ENCODE results near the gene CREBBP.
"Not testable (repeated sequence)": the region's sequence is repeated elsewhere in the genome, so short reads cannot be mapped to it uniquely, and the experiment has no call there.

DNA sequence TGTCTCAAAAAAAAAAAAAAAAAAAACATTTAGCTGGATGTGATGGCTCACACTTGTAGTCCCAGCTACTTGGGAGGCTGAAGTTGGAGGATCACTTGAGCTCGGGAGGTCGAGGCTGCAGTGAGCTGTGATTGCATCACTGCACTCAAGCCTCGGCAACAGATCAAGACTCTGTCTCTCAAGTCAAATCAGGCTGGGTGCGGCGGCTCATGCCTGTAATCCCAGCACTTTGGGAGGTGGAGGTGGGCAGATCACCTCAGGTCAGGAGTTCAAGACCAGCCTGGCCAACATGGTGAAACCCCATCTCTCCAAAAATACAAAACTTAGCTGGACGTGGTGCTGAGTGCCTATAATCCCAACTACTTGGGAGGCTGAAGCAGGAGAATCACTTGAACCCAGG, 31.2 kb upstream of the CREBBP start:
- not testable (repeated sequence) for TF ChIP-seq POLR2AphosphoS5, POLR2A (IDR thresholded peaks at IDR 0.05; ENCODE audit: low read depth, low read length)
